ENCODE measurements around the gene WASF2.
"Not testable (repeated sequence)": the region's sequence is repeated elsewhere in the genome, so short reads cannot be mapped to it uniquely, and the experiment has no call there.

The WASF2 gene

DNA sequence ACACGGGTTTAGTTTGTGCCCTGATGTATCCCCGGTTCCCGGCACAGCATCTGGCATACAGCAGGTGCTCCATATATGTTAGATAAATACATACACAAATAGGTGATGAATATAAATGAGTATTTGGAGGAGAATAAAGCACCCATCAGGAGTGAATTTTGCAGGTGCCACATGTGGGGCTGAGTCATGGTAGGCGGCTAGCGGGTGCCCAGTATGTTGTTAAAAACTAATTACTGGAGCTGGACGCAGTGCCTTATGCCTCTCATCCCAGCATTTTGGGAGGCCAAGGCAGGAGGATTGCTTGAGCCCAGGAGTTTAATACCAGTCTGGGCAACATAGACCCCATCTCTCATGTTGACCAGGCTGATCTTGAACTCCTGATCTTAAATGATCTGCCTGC lies 16.7 kb upstream of the WASF2 start:
- Histone ChIP-seq H3K27me3 (ENCODE audit: control insufficient read depth in 1 of 2, insufficient read depth in 2 of 2, low read length in 2 of 2) (no peaks in the 10 kb centered on the region), H3K27ac (ENCODE audit: low read length) (no peak overlapping the region), H3K9ac (ENCODE audit: low read length in 2 of 2) (no peak overlapping the region), H3K36me3 (ENCODE audit: control insufficient read depth in 2 of 2, insufficient read depth in 2 of 2, low read length in 2 of 2) (no peaks in the 10 kb centered on the region), H3K9me3 (ENCODE audit: control insufficient read depth in 2 of 2, low read length in 2 of 2) (no peaks in the 10 kb centered on the region), H3K4me1 (ENCODE audit: control insufficient read depth, insufficient read depth, low read length) (peaks cover 23% of the 10 kb centered on the region), H3K4me3 (ENCODE audit: low read length in 2 of 2) (no peak overlapping the region)

DNA sequence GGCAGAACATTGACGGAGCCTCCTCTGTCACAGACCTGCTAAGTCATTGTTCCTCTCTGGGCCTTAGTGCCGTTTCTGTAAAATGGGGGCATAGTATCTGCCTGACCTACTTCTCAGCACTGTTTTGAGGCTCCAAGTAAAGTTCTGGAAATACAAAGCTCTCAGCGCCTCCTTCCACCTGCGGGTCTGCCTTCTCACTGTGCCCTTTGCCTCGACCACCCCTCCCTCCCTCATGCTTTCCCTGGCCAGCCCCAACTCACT lies 15.4 kb upstream of the WASF2 start:
- Histone ChIP-seq H3K4me1 (ENCODE audit: control insufficient read depth, insufficient read depth, low read length) (peaks cover 23% of the 10 kb centered on the region), H3K27me3 (ENCODE audit: control insufficient read depth in 1 of 2, insufficient read depth in 2 of 2, low read length in 2 of 2) (no peaks in the 10 kb centered on the region), H3K36me3 (ENCODE audit: control insufficient read depth in 2 of 2, insufficient read depth in 2 of 2, low read length in 2 of 2) (no peaks in the 10 kb centered on the region), H3K27ac (ENCODE audit: low read length) (peak overlapping the region; percentile 93), H3K4me3 (ENCODE audit: low read length in 2 of 2) (no peak overlapping the region), H3K9ac (ENCODE audit: low read length in 2 of 2) (peak overlapping the region in 1 of 2 donors; percentile 55), H3K9me3 (ENCODE audit: control insufficient read depth in 2 of 2, low read length in 2 of 2) (no peaks in the 10 kb centered on the region)

DNA sequence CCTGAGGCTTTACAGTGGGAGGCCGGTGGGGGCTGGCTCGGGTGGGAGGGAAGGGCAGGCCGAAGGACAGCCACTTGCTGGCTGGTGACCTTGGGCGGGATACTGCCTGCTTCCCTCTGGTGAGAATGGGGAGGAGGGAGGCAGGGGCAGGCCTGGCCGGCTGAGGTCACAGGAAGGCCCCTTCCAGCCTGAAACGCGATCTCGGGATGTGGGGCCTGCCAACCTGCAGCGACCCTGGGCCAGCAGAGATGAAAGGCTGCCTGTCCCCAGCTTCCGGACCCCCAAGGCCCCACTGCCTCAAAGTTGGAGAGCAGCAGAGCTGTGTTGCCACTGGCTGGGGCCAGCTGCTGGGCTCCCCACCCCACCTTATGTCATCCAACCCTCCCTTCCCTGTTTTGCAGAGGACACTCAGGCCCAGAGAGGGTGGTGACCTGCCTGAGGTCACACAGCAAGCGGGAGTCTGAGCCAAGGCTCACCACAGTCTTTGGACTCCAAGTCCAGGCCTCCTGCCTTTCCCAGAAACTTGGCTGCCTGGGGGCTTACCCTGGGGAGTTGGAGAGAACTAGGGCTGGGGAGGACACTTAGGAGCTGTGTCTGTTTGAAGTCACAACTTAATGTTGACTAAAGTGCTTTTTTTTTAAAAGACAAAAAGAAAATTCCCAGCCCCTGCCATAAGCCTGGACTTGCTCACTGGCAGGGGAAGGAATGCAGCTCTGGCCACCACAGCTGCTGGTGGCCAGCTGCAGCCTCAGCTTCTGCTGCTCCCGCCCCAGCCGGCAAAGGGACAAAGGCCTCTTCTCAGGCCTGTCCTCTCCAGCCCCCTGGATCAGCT lies 14.8 kb upstream of the WASF2 start:
- Histone ChIP-seq H3K9ac (ENCODE audit: low read length in 2 of 2) (peak overlapping the region; percentile 57 to 69), H3K27ac (ENCODE audit: low read length) (peak overlapping the region; percentile 93), H3K4me3 (ENCODE audit: low read length in 2 of 2) (peak overlapping the region in 1 of 2 donors; percentile 22), H3K27me3 (ENCODE audit: control insufficient read depth in 1 of 2, insufficient read depth in 2 of 2, low read length in 2 of 2) (no peaks in the 10 kb centered on the region), H3K36me3 (ENCODE audit: control insufficient read depth in 2 of 2, insufficient read depth in 2 of 2, low read length in 2 of 2) (no peaks in the 10 kb centered on the region), H3K9me3 (ENCODE audit: control insufficient read depth in 2 of 2, low read length in 2 of 2) (no peaks in the 10 kb centered on the region), H3K4me1 (ENCODE audit: control insufficient read depth, insufficient read depth, low read length) (peaks cover 23% of the 10 kb centered on the region)

DNA sequence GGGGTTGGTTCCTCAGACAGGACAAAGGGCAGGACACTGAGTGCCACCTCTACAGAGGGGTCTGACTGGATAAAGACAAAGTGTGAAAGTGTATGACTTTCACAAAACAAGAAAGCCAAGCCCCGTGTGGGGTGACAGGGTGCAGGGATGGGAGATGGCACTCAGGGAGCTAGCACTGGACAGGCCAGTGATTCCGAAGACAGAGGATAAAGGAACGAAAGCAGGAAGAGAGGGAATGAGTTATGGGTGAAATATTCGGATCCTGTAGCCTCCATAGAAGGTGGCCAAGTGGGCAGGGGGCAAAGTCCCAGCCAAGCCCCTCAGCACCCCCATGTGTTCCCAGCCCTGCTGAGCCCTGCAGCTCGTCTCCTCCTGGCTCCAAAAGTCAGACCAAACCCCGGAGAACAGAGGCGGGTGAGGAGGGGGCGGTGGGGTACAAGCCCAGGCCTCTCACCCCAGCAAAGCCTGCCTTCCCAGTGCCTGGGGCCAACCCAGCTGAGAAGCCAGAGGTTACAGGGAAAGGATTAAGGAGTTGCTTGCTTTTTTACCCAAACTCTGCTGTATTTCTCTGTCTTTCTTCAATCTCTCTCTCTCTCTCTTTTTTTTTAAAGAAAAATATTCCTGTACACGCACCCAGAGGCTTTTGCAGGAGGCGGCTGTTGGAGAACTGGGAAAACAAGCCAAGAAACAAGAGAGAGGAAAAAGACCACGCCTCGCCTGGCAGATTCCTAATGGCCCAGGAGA lies 14.0 kb upstream of the WASF2 start:
- Histone ChIP-seq H3K9me3 (ENCODE audit: control insufficient read depth in 2 of 2, low read length in 2 of 2) (no peaks in the 10 kb centered on the region), H3K27ac (ENCODE audit: low read length) (peak overlapping the region; percentile 93), H3K4me3 (ENCODE audit: low read length in 2 of 2) (peak overlapping the region; percentile 43 to 59), H3K4me1 (ENCODE audit: control insufficient read depth, insufficient read depth, low read length) (peaks cover 23% of the 10 kb centered on the region), H3K36me3 (ENCODE audit: control insufficient read depth in 2 of 2, insufficient read depth in 2 of 2, low read length in 2 of 2) (no peaks in the 10 kb centered on the region), H3K9ac (ENCODE audit: low read length in 2 of 2) (peak overlapping the region; percentile 14 to 60), H3K27me3 (ENCODE audit: control insufficient read depth in 1 of 2, insufficient read depth in 2 of 2, low read length in 2 of 2) (no peaks in the 10 kb centered on the region)

DNA sequence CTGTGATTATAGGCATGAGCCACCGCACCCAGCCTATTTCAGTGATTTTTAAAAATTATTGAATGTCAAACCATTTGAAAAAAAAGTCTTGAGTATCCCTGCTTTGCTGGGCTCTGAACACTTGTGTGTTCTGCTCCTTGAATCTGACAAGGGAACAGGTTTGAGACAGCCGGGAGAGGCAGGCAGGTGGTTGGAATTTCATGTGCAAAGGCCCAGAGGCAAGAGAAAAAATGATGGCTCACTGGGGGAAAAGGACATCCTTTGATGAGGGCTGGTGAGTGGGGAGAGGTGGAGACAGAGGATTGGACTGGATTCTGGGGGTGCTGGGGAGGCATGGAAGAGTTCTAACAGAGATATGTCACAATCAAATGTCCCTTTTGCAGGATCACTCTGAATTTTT lies 13.1 kb upstream of the WASF2 start:
- H3K36me3 ChIP-seq (ENCODE audit: control insufficient read depth in 2 of 2, insufficient read depth in 2 of 2, low read length in 2 of 2), result no peaks in the 10 kb centered on the region
- no peak overlapping the region for H3K9ac ChIP-seq (ENCODE audit: low read length in 2 of 2)
- no peaks in the 10 kb centered on the region for H3K27me3 ChIP-seq (ENCODE audit: control insufficient read depth in 1 of 2, insufficient read depth in 2 of 2, low read length in 2 of 2)
- no peaks in the 10 kb centered on the region for H3K9me3 ChIP-seq (ENCODE audit: control insufficient read depth in 2 of 2, low read length in 2 of 2)
- H3K4me3 ChIP-seq (ENCODE audit: low read length in 2 of 2), result no peak overlapping the region
- H3K4me1 ChIP-seq (ENCODE audit: control insufficient read depth, insufficient read depth, low read length), result peaks cover 23% of the 10 kb centered on the region
- H3K27ac ChIP-seq (ENCODE audit: low read length), result peak overlapping the region; percentile 18

DNA sequence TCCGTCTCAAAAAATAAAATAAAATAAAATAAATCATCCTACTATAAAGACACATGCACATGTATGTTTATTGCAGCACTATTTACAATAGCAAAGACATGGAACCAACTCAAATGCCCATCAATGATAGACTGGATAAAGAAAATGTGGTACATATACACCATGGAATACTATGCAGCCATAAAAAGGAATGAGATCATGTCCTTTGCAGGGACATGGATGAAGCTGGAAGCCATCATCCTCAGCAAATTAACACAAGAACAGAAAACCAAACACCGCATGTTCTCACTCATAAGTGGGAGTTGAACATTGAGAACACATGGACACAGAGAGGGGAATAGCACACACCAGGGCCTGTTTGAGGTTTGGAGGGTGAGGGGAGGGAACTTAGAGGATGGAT lies 11.2 kb upstream of the WASF2 start:
- H3K9ac ChIP-seq (ENCODE audit: low read length in 2 of 2); H3K27me3 ChIP-seq (ENCODE audit: control insufficient read depth in 1 of 2, insufficient read depth in 2 of 2, low read length in 2 of 2); H3K36me3 ChIP-seq (ENCODE audit: control insufficient read depth in 2 of 2, insufficient read depth in 2 of 2, low read length in 2 of 2); H3K9me3 ChIP-seq (ENCODE audit: control insufficient read depth in 2 of 2, low read length in 2 of 2); H3K4me3 ChIP-seq (ENCODE audit: low read length in 2 of 2); H3K27ac ChIP-seq (ENCODE audit: low read length): not testable (repeated sequence)
- peaks cover 29% of the 10 kb centered on the region for H3K4me1 ChIP-seq (ENCODE audit: control insufficient read depth, insufficient read depth, low read length)

DNA sequence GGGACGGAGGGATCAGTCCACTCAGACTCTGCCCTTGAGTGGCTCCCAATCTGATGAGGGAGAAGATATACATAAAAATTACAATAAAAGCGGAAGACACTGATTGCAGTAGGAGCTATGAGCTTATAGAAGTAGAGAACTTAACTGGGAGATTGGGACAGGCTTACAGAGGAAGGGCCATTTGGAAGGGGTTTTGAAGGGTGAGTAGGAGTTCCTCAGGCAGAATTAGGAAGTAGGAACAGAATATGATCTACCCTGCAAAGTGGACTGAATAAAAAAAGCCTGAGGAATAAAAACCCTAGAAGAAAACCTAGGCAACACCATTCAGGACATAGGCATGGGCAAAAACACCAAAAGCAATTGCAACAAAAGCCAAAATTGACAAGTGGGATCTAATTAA lies 9.2 kb upstream of the WASF2 start:
- H3K36me3 ChIP-seq (ENCODE audit: control insufficient read depth in 2 of 2, insufficient read depth in 2 of 2, low read length in 2 of 2), result no peaks in the 10 kb centered on the region
- H3K4me3 ChIP-seq (ENCODE audit: low read length in 2 of 2), result no peak overlapping the region
- no peak overlapping the region for H3K27ac ChIP-seq (ENCODE audit: low read length)
- no peaks in the 10 kb centered on the region for H3K27me3 ChIP-seq (ENCODE audit: control insufficient read depth in 1 of 2, insufficient read depth in 2 of 2, low read length in 2 of 2)
- no peak overlapping the region for H3K9ac ChIP-seq (ENCODE audit: low read length in 2 of 2)
- H3K4me1 ChIP-seq (ENCODE audit: control insufficient read depth, insufficient read depth, low read length), result peaks cover 16% of the 10 kb centered on the region
- H3K9me3 ChIP-seq (ENCODE audit: control insufficient read depth in 2 of 2, low read length in 2 of 2), result no peaks in the 10 kb centered on the region

DNA sequence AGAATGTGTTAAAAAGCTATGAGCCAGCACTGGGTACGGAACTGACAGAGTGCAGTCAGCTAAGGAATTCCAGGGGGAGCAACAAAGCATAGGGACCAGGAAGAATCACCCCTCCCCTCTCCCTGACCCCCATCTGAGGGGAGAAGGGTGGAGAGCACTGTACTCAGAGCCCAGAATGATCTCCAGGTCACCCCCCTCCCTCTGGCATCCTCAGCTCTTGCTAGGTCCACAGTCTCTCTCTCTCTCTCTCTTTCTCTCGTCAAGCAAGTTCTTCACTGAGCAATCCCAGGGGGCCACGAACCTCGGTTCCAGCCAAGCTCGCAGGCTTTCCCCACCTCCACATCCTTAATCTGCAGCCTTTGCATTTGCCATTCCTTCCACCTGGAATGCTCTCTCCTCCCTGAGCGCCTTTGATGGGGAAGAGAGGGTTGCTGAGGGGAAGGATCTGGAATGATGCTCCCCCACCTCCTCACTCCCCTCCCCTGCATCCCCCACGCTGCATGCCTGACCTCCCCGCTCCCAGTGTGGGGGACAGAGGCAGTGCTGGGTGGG lies 6.7 kb upstream of the WASF2 start:
- Histone ChIP-seq H3K9ac (ENCODE audit: low read length in 2 of 2) (peak overlapping the region; percentile 17 to 42), H3K4me3 (ENCODE audit: low read length in 2 of 2) (peak overlapping the region; percentile 55 to 62), H3K9me3 (ENCODE audit: control insufficient read depth in 2 of 2, low read length in 2 of 2) (no peaks in the 10 kb centered on the region), H3K4me1 (ENCODE audit: control insufficient read depth, insufficient read depth, low read length) (peaks cover 16% of the 10 kb centered on the region), H3K36me3 (ENCODE audit: control insufficient read depth in 2 of 2, insufficient read depth in 2 of 2, low read length in 2 of 2) (no peaks in the 10 kb centered on the region), H3K27me3 (ENCODE audit: control insufficient read depth in 1 of 2, insufficient read depth in 2 of 2, low read length in 2 of 2) (no peaks in the 10 kb centered on the region), H3K27ac (ENCODE audit: low read length) (no peak overlapping the region)

DNA sequence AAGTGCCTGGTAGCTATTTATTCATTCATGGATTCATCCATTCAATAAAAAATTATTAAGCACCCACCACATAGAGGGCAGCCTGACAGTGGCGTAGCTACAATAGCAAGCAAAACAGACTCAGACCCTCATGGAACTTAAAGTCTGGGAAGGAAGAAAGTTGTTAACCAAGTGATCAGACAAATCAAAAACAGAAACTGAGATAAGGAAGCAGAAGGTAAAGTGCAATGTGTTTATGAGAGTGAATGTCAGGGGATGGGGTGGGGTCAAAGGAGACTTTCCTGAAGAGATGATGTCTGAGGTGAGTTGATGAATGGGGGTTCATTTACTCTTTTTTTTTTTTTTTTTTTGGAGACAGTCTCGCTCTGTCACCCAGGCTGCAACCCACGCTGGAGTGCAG lies 2.8 kb upstream of the WASF2 start:
- H3K4me1 ChIP-seq (ENCODE audit: control insufficient read depth, insufficient read depth, low read length), result peaks cover 38% of the 10 kb centered on the region
- peak overlapping the region in 1 of 2 donors; percentile 44 for H3K4me3 ChIP-seq (ENCODE audit: low read length in 2 of 2)
- H3K9ac ChIP-seq (ENCODE audit: low read length in 2 of 2), result peak overlapping the region in 1 of 2 donors; percentile 75
- H3K27me3 ChIP-seq (ENCODE audit: control insufficient read depth in 1 of 2, insufficient read depth in 2 of 2, low read length in 2 of 2), result no peaks in the 10 kb centered on the region
- H3K9me3 ChIP-seq (ENCODE audit: control insufficient read depth in 2 of 2, low read length in 2 of 2), result no peaks in the 10 kb centered on the region
- peak overlapping the region; percentile 94 for H3K27ac ChIP-seq (ENCODE audit: low read length)
- H3K36me3 ChIP-seq (ENCODE audit: control insufficient read depth in 2 of 2, insufficient read depth in 2 of 2, low read length in 2 of 2), result no peaks in the 10 kb centered on the region

DNA sequence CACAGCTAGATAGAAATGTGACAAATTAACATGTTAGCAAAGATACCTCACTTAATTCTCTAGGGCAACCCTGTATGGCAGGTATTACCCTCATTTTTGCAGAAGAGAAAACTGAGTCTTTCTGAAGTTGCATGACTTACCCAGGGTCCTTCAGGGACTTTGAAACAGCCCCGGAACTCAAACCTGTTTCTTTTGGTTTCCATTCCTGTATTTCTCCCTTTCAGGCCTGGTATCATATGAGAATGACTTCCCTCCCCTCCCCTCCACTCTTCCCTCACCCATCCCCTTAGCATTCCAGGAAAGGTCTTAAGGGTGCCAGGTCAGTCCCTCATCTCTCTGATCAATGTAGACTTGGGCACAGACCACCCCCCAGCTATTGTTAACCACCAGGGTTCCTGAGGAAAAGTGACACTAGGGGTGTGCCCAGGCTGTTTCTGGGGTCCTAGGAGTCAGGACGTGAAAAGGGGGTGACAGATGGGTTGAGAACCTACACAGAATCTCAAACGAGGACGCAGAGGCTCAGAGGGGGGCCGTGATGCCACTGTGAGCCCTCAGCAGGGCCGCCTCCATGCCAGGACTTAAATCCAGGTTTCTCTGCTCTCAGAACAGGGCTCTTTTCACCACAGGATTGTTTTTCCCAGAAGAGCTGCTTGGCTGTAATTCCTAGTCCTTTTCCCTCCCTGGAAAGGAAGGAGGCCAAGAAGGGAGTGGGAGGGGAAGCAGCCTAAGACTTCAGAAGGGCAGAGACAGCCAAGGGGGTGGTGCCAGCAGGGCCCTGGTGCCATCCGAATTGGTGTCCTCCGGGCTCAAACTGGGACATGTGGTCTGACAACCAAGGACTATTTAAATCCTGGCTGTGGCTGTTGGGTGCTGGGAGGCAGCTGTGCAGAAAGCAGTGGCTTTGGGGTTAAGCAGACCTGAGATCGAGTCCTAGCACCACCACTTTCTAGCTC lies 2.1 kb upstream of the WASF2 start:
- Histone ChIP-seq H3K4me1 (ENCODE audit: control insufficient read depth, insufficient read depth, low read length) (peaks cover 38% of the 10 kb centered on the region), H3K9ac (ENCODE audit: low read length in 2 of 2) (peak overlapping the region; percentile 61 to 75)

More for the DNA sequence above, 2.1 kb upstream of the WASF2 start:
- no peaks in the 10 kb centered on the region for H3K36me3 ChIP-seq (ENCODE audit: control insufficient read depth in 2 of 2, insufficient read depth in 2 of 2, low read length in 2 of 2)
- no peaks in the 10 kb centered on the region for H3K9me3 ChIP-seq (ENCODE audit: control insufficient read depth in 2 of 2, low read length in 2 of 2)
- H3K27me3 ChIP-seq (ENCODE audit: control insufficient read depth in 1 of 2, insufficient read depth in 2 of 2, low read length in 2 of 2), result no peaks in the 10 kb centered on the region
- peak overlapping the region; percentile 94 for H3K27ac ChIP-seq (ENCODE audit: low read length)
- peak overlapping the region in 1 of 2 donors; percentile 44 for H3K4me3 ChIP-seq (ENCODE audit: low read length in 2 of 2)
